ENCODE results near the gene SEC14L1. TPM values are rescaled to one million over a fixed set of nuclear protein-coding genes. Genes with fewer than 3 reads are reported as not detected.

The SEC14L1 gene
- total RNA-seq, 1 experiment from 2014 or later, result 50.6 TPM

DNA sequence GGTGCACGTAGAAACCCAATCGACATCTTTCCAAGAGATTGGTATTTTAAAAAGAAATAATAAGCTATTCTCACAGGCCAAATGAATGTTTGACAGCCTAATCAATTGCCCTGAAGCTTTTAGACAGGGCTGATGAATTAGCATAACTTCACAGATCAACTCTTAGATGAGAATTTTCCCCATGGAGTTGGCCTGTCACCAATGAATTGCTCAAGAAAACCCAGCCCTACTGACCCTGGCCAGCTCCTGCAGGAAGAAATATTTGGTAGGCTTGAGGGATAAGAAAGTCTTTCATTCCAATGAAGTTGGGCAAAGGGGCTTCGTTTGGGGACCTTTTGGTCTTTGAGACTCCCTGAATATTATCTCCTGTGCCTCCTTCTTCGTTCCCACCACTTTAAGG, 23.4 kb upstream of the SEC14L1 start:
- Mint-ChIP-seq H3K36me3 (ENCODE audit: insufficient read depth, unreplicated experiment) (no peaks in the 10 kb centered on the region), H3K4me1 (ENCODE audit: low read depth, unreplicated experiment) (peaks cover 7% of the 10 kb centered on the region), H3K27ac (ENCODE audit: unreplicated experiment) (no peak overlapping the region), H3K4me3 (ENCODE audit: low read depth, unreplicated experiment) (no peak overlapping the region), H3K9me3 (ENCODE audit: low read depth, unreplicated experiment) (no peaks in the 10 kb centered on the region), H3K27me3 (ENCODE audit: unreplicated experiment) (no peaks in the 10 kb centered on the region)
- DNase-seq, result no peak
- intact Hi-C loops (cut with micrococcal nuclease; ENCODE audit: unreplicated experiment), result no loop called here
- no TSS peak for BruUV-seq (replicated peaks)
- CTCF ChIA-PET, result no interaction called here
- TF ChIP-seq, protein P1, sequence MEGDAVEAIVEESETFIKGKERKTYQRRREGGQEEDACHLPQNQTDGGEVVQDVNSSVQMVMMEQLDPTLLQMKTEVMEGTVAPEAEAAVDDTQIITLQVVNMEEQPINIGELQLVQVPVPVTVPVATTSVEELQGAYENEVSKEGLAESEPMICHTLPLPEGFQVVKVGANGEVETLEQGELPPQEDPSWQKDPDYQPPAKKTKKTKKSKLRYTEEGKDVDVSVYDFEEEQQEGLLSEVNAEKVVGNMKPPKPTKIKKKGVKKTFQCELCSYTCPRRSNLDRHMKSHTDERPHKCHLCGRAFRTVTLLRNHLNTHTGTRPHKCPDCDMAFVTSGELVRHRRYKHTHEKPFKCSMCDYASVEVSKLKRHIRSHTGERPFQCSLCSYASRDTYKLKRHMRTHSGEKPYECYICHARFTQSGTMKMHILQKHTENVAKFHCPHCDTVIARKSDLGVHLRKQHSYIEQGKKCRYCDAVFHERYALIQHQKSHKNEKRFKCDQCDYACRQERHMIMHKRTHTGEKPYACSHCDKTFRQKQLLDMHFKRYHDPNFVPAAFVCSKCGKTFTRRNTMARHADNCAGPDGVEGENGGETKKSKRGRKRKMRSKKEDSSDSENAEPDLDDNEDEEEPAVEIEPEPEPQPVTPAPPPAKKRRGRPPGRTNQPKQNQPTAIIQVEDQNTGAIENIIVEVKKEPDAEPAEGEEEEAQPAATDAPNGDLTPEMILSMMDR (IDR thresholded peaks at IDR 0.05; ENCODE audit: unreplicated experiment), result no peak

- Mint-ChIP-seq H3K4me3 (ENCODE audit: low read depth, unreplicated experiment) (no peak overlapping the region), H3K9me3 (ENCODE audit: low read depth, unreplicated experiment) (no peaks in the 10 kb centered on the region), H3K36me3 (ENCODE audit: insufficient read depth, unreplicated experiment) (peaks cover 7% of the 10 kb centered on the region), H3K4me1 (ENCODE audit: low read depth, unreplicated experiment) (peaks cover 16% of the 10 kb centered on the region), H3K27me3 (ENCODE audit: unreplicated experiment) (no peaks in the 10 kb centered on the region), H3K27ac (ENCODE audit: unreplicated experiment) (no peak overlapping the region)
- BruUV-seq (replicated peaks), result no TSS peak
- intact Hi-C loops (cut with micrococcal nuclease; ENCODE audit: unreplicated experiment), result no loop called here
- CTCF ChIA-PET, result no interaction called here
- no peak for DNase-seq
- TF ChIP-seq, protein P1 (IDR thresholded peaks at IDR 0.05; ENCODE audit: unreplicated experiment), result no peak
Observed at GRCh38 chr17:77118251-77118928, 22.4 kb upstream of the SEC14L1 start.

- Mint-ChIP-seq H3K27ac (ENCODE audit: unreplicated experiment) (no peak overlapping the region), H3K36me3 (ENCODE audit: insufficient read depth, unreplicated experiment) (peaks cover 12% of the 10 kb centered on the region), H3K9me3 (ENCODE audit: low read depth, unreplicated experiment) (no peaks in the 10 kb centered on the region), H3K4me3 (ENCODE audit: low read depth, unreplicated experiment) (no peak overlapping the region), H3K27me3 (ENCODE audit: unreplicated experiment) (no peaks in the 10 kb centered on the region), H3K4me1 (ENCODE audit: low read depth, unreplicated experiment) (peaks cover 24% of the 10 kb centered on the region)
- no TSS peak for BruUV-seq (replicated peaks)
- CTCF ChIA-PET, result interaction anchor here (0.7 to 1.1 kb wide), 2 partner anchors 9 to 95 kb away, joined by 4 to 5 read pairs; no protein-coding TSS in a partner anchor
- intact Hi-C loops (cut with micrococcal nuclease; ENCODE audit: unreplicated experiment), result no loop called here
- DNase-seq, result no peak
- TF ChIP-seq, protein P1 (IDR thresholded peaks at IDR 0.05; ENCODE audit: unreplicated experiment), result no peak
Observed at GRCh38 chr17:77119668-77120301, 21.0 kb upstream of the SEC14L1 start.

DNA sequence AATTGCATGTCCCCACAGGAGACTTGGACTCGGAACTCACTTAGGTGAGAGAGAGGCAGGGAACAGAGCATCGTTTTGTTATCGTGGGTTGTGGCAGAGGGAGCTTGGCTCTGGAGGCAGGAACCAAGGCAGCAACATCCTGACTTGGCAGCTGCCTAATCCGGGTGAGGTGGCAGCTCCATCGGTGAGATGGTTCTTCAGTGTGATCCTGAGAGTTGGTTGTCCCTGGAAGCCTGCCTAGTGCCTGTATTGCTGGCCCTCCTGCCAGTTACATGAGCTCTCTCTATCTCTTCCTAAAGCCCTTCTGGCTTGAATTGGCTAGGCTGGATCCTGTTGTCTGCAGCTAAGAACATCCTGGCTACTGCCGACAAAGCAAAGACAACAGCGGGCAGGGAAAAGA, 19.9 kb upstream of the SEC14L1 start:
- no peak overlapping the region for H3K27ac Mint-ChIP-seq (ENCODE audit: unreplicated experiment)
- CTCF ChIA-PET, result interaction anchor here (1.1 kb wide), 1 partner anchor 93 kb away, joined by 4 read pairs; no protein-coding TSS in a partner anchor
- DNase-seq, result no peak
- H3K9me3 Mint-ChIP-seq (ENCODE audit: low read depth, unreplicated experiment), result no peaks in the 10 kb centered on the region
- H3K27me3 Mint-ChIP-seq (ENCODE audit: unreplicated experiment), result no peaks in the 10 kb centered on the region
- intact Hi-C loops (cut with micrococcal nuclease; ENCODE audit: unreplicated experiment), result no loop called here
- TF ChIP-seq, protein P1 (IDR thresholded peaks at IDR 0.05; ENCODE audit: unreplicated experiment), result no peak
- H3K4me3 Mint-ChIP-seq (ENCODE audit: low read depth, unreplicated experiment), result no peak overlapping the region
- BruUV-seq (replicated peaks), result no TSS peak
- H3K36me3 Mint-ChIP-seq (ENCODE audit: insufficient read depth, unreplicated experiment), result peaks cover 19% of the 10 kb centered on the region
- H3K4me1 Mint-ChIP-seq (ENCODE audit: low read depth, unreplicated experiment), result peaks cover 34% of the 10 kb centered on the region
